Measurements from ENCODE around the gene GABPB2.

The GABPB2 gene

DNA sequence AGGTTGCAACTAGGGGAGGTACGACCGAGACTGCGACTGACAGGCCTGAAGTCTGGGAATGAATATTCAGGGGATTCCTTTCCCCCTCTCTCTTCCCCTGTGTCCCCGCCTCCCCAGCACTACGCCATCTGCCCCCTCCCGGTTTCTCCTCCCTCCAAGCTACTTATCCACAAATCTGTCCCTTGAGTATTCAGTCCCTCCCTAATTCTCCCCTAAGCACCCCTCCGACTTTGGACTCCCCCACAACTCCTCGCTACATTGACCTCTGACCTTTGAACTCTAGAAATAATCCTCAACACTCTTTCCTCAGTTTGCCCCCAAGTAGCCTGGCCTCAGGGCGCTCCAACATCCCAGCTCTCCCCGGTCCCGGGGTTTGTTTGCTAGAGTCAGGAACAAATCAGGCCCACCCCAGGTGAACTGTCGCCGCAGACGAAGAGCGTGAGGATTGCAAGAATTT is 94.7 kb downstream of the GABPB2 start:
- H3K4me3 ChIP-seq (ENCODE audit: low read depth, low read length) = peak overlapping the region; percentile 85
- in situ Hi-C loops (cut with HindIII; ENCODE audit: low sequenced_read_pairs) = no loop called here

DNA sequence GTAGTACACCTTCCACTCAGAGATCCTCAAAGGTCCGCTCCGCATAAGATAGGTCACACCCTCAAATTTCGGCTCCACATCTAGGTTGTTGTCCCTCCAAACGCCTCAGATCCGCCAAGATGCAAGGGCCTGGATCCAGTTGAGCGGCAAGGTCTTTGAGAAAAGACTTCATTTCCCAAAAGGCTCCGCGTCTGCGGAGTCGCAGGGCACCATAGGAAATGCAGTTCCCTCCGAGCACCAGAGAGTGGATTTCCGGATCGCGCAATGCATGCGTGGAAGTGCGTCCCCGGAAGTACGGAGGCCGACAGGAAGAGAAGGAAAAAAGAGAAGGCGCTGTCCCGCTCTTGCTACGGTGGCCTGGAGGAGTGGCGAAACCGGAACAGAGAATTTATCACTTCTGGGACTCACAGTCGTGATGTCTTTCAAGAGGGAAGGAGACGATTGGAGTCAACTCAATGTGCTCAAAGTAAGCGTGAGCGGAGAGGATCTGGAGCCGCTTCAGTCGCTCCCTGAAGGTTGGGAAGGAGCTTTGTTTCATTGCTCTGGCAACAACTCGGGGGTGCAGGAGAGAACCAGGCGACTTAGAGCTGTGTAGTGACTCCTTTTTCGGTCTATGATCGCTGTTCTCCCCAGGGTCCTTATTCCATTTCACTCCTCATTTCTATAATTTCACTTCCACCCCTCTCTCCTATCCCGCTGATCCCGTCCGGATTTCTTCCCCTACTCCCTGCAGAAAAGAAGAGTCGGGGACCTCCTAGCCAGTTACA is 95.4 kb downstream of the GABPB2 start, which contains the start of the genes LYSMD1 and SCNM1:
Gene LYSMD1 (minus strand): TSS at position 165 of the 767 bp plus-strand sequence. CDS start 644 bp downstream, outside the sequence.
Gene SCNM1 (plus strand): TSS at position 407 of the 767 bp plus-strand sequence. CDS start 9 bp downstream, at position 416.
- DNase-seq (ENCODE audit: low read depth) = peak; percentile 98
- TF ChIP-seq, protein P1, sequence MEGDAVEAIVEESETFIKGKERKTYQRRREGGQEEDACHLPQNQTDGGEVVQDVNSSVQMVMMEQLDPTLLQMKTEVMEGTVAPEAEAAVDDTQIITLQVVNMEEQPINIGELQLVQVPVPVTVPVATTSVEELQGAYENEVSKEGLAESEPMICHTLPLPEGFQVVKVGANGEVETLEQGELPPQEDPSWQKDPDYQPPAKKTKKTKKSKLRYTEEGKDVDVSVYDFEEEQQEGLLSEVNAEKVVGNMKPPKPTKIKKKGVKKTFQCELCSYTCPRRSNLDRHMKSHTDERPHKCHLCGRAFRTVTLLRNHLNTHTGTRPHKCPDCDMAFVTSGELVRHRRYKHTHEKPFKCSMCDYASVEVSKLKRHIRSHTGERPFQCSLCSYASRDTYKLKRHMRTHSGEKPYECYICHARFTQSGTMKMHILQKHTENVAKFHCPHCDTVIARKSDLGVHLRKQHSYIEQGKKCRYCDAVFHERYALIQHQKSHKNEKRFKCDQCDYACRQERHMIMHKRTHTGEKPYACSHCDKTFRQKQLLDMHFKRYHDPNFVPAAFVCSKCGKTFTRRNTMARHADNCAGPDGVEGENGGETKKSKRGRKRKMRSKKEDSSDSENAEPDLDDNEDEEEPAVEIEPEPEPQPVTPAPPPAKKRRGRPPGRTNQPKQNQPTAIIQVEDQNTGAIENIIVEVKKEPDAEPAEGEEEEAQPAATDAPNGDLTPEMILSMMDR (IDR thresholded peaks at IDR 0.05; ENCODE audit: low read depth, low read length, missing control alignments) = peak; percentile 12
- peak within 1 kb of the TSS; percentile 85 for H3K4me3 ChIP-seq (ENCODE audit: low read depth, low read length)
- in situ Hi-C loops (cut with HindIII; ENCODE audit: low sequenced_read_pairs) = no loop called here

More for the DNA sequence above, 94.7 kb downstream of the GABPB2 start:
- DNase-seq (ENCODE audit: low read depth) = no peak
- TF ChIP-seq, protein P1 (IDR thresholded peaks at IDR 0.05; ENCODE audit: low read depth, low read length, missing control alignments) = no peak

DNA sequence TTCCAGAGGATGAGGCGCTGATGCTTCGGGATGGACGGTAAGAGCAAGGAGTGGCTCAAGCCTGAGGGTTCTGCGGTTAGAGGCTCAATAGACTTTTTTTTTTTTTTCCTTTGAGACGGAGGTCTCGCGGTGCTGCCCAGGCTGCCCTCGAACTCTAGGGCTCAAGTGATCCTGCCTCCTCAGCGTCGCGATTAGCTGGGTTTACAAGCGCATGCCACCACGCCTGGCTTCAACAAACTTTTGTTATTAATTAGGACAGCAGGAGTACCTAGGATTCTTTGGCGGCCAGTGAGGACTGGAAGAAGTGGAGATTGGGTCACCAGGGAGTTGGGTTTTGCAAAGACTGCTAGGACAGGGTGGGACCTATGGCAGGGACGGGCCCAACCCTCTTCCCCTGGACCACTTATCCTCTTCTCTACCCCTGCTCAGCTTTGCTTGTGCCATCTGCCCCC is 96.0 kb downstream of the GABPB2 start:
- no peak for DNase-seq (ENCODE audit: low read depth)
- TF ChIP-seq, protein P1 (IDR thresholded peaks at IDR 0.05; ENCODE audit: low read depth, low read length, missing control alignments) = no peak
- in situ Hi-C loops (cut with HindIII; ENCODE audit: low sequenced_read_pairs) = no loop called here
- H3K4me3 ChIP-seq (ENCODE audit: low read depth, low read length) = peak overlapping the region; percentile 85

DNA sequence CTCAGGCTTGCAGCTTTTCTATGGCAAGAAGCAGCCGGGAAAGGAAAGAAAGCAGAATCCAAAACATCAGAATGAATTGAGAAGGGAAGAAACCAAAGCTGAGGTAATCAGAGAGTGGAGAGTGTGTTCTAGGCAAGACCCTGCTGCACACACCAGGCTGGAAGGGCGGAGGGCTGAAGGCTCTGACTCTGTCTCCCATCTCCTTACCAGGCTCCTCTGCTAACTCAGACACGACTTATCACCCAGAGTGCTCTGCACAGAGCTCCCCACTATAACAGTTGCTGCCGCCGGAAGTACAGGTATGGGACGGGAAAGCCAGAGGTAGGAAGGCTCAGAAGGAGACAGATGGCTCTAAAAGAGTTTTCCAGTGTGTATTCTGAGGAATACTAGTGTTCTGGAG is 96.6 kb downstream of the GABPB2 start:
- DNase-seq (ENCODE audit: low read depth) = no peak
- in situ Hi-C loops (cut with HindIII; ENCODE audit: low sequenced_read_pairs) = no loop called here
- TF ChIP-seq, protein P1 (IDR thresholded peaks at IDR 0.05; ENCODE audit: low read depth, low read length, missing control alignments) = no peak
- peak overlapping the region; percentile 85 for H3K4me3 ChIP-seq (ENCODE audit: low read depth, low read length)

DNA sequence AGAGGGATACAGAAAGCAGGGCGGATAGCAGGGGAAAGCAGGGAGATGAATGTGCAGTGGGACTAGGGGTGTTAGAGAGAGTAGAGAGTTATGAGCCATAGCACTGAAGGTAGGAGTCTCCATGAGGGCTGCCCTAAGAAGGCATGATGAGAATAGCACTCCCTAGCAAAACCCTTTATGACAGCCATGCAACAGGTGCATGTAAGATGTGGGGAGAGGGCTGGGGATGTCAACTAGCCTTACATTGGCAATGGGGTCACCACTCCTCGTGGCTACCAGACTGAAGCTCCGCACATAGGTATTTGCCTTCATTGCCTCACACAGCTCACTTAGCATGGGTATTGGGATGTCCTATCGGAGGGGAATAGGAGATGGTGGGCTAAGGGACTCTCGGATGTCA is 100.6 kb downstream of the GABPB2 start:
- TF ChIP-seq, protein P1 (IDR thresholded peaks at IDR 0.05; ENCODE audit: low read depth, low read length, missing control alignments) = no peak
- H3K4me3 ChIP-seq (ENCODE audit: low read depth, low read length) = no peak overlapping the region
- in situ Hi-C loops (cut with HindIII; ENCODE audit: low sequenced_read_pairs) = no loop called here
- DNase-seq (ENCODE audit: low read depth) = no peak

All from astrocyte of the cerebellum (primary cell).